ENCODE data around the gene CDON.

- TF ChIP-seq EP300 (IDR thresholded peaks at IDR 0.05; ENCODE audit: borderline replicate concordance) (no peak), REST (IDR thresholded peaks at IDR 0.05; ENCODE audit: low read depth) (no peak), MAX (IDR thresholded peaks at IDR 0.05) (no peak), CREB1 (IDR thresholded peaks at IDR 0.05; ENCODE audit: low read depth) (no peak), FOXM1 (IDR thresholded peaks at IDR 0.05; ENCODE audit: borderline replicate concordance, low read depth) (no peak), YY1 (IDR thresholded peaks at IDR 0.05; ENCODE audit: low read depth) (no peak), EGR1 (IDR thresholded peaks at IDR 0.05) (no peak), USF1 (IDR thresholded peaks at IDR 0.05) (no peak), NFIC (IDR thresholded peaks at IDR 0.05) (no peak), RAD21 (IDR thresholded peaks at IDR 0.05; ENCODE audit: low read depth) (no peak), TAF1 (IDR thresholded peaks at IDR 0.05; ENCODE audit: low read depth) (no peak)
These were observed 123.6 kb downstream of the CDON start for GRCh38 chr11:125939081-125939521.

All from Ishikawa (cell line).